HG02588 (cell line): ENCODE results near the gene WASF2.
"Not testable (repeated sequence)": the region's sequence is repeated elsewhere in the genome, so short reads cannot be mapped to it uniquely, and the experiment has no call there.

Experiments
- ATAC-seq: cut with Tn5 transposase; IDR thresholded peaks from one replicate; pipeline ENCODE4 v1.9.1; 2021; ENCODE audit warnings: mild to moderate bottlenecking, moderate library complexity; ENCODE audit not compliant: unreplicated experiment

WASF2 gene

GRCh38 chr1:27463916-27464315 is 26.1 kb downstream of the WASF2 start:
- not testable (repeated sequence) for ATAC-seq

DNA sequence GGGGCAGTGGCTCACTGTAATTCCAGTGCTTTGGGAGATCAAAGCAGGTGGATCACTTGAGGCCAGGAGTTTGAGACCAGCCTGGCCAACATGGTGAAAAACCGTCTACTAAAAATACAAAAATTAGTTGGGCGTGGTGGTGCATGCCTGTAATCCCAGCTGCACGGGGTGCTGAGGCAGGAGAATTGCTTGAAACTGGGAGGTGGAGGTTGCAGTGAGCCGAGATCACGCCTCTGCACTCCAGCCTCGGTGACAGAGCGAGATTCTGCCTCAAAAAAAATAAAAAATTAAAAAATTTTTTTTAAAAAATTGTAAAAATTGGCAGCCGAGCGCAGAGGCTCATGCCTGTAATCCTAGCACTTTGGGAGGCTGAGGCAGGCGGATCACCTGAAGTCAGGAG is 31.4 kb downstream of the WASF2 start:
- ATAC-seq: not testable (repeated sequence)

DNA sequence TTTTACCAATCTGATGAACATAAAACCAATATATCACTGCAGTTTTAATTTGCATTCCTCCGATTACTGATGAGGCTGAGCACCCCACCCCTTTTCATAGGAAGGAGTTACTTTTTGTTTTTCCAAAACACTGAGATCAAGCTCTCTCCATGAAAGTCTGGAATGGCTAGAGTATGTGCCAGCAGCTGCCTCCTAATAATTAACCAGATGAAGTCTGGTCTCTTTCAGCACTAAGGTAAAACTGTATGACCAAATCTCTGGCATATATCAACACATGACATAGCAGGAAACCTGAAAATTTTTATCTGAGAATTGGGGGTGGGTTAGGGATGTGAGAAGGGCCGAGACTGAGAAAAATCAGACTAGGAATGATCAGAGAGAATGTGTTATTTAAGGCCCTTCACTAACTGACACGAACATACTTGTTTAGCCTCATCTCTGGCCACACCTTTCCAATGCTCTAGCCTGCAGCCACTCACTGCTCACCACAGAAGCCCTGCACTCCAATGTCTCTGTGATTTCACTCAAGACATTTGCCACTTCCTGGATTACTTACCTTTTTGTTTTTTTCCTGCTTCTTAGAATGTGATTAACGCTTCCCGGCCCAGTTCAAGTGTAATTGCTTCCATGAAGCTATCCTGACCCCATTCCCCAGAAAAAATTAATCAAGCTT is 34.7 kb downstream of the WASF2 start:
- ATAC-seq: no peak

- no peak for ATAC-seq
These were observed 35.4 kb downstream of the WASF2 start for GRCh38 chr1:27454610-27455009.

- no peak for ATAC-seq
These were observed 38.6 kb downstream of the WASF2 start for GRCh38 chr1:27451343-27451742.

DNA sequence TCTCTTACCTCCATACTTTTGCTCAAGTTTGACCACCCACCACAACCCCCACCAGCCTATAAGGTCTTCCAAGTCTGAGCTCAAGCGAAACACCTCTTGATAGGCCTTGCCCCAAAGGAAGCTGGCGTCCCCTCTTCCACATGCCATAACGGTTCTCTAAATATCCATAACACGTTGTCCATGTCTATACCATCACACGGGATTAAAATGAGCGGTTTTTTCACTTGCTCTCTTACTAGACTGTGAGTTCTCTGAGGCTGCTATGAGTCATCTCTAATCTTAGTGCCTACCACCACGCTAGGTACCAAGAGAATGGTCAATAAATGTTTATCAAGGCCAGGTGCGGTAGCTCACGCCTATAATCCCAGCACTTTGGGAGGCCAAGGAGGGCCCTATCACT is 41.0 kb downstream of the WASF2 start:
- ATAC-seq: no peak

- no peak for ATAC-seq
These were observed 42.1 kb downstream of the WASF2 start for GRCh38 chr1:27447883-27448282.

- ATAC-seq: no peak
These were observed 42.6 kb downstream of the WASF2 start for GRCh38 chr1:27447399-27447798.

- no peak for ATAC-seq
These were observed 43.4 kb downstream of the WASF2 start for GRCh38 chr1:27446496-27447020.

GRCh38 chr1:27445177-27445936 is 44.6 kb downstream of the WASF2 start:
- no peak for ATAC-seq

DNA sequence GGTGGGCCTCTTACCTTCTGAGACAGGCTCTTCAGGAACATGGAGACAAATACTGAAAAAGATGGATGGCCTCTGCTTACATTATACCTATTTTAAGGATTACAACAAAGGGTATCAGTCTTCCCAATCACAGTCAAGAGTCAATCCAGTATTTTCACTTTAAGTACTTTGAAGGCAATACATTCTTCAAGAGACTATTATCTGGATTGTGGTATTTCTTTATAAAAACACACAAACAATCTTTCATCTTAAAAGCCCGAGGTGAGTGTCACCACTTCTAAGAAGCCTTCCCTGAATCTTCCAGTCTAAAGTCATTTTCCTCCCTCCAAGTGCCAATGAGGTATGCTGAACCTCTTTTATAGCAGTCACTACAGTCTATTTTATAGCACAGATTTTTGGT is 45.3 kb downstream of the WASF2 start:
- ATAC-seq: no peak

DNA sequence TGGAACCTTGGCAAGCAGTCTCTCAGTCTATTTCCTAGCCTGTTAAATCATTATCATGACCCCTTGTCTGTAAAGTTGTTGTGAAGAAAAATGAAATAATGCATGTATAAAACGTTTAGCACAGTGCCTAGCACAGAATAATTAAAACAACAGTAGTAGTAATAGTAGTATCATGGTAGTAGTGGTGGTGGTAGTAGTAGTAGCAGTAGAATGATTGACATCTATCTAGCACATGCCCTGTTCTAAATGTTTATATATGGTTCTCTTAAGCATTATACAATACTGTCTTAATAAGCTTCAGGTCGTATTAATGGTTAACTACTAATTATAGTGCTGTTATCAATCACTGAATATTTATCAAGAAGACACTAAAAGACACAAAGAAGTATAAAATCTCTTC is 50.8 kb downstream of the WASF2 start:
- no peak for ATAC-seq

DNA sequence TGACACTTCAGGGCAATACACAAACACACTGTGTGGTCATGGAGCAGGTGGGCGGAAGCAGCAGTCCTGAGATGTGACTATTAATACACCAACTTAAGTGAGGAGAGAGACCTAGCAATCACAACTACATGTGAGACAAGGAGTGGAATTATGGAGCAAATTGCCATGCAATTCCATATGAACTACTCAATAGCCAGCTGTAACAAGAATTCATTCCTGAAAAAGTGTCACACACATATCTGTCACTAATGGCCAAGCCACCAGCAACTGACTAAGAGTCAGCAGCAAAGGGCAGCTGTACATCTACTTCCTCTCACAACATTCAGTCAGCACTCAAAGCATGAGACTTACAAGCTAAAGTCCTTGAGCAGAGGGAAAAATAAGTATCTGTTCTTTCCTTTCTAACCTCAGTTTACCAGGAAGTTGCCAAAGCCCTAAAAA is 51.3 kb downstream of the WASF2 start:
- no peak for ATAC-seq

- no peak for ATAC-seq
These were observed 53.5 kb downstream of the WASF2 start for GRCh38 chr1:27436204-27437159.

GRCh38 chr1:27435566-27436203 is 54.3 kb downstream of the WASF2 start:
- ATAC-seq: no peak

GRCh38 chr1:27433706-27434105 is 56.3 kb downstream of the WASF2 start:
- no peak for ATAC-seq

DNA sequence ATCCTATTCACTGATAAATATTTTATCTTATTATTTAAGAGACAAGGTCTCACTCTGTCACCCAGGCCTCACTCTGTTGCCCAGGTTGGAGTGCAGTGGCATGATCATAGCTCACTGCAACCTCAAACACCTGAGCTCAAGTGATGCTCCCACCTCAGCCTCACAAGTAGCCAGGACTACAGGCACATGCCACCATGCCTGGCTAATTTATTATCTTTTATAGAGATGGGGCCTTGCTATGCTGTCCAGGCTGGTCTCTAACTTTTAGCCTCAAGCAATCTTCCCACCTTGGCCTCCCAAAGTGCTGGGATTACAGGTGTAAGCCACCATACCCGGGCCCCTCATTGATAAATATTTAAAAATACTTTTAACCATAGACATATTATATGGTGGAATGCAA is 57.2 kb downstream of the WASF2 start:
- ATAC-seq: not testable (repeated sequence)

DNA sequence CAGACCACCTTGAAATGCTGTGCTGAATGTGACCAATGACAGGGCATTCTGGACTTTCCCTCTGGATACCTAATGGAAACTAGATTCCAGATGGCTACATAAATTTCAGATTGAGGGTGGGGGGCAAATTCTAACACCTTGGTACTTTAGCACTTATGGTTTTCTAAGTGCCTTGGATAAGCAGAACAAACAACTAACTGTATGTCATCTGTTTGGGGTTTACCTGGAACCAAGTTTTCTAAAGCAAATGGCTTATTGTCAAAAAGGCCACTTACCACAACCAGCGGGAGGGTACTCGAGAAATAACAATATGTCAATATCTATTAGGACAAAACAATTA is 58.4 kb downstream of the WASF2 start:
- ATAC-seq: no peak

- no peak for ATAC-seq
These were observed 58.9 kb downstream of the WASF2 start for GRCh38 chr1:27430903-27431600.

DNA sequence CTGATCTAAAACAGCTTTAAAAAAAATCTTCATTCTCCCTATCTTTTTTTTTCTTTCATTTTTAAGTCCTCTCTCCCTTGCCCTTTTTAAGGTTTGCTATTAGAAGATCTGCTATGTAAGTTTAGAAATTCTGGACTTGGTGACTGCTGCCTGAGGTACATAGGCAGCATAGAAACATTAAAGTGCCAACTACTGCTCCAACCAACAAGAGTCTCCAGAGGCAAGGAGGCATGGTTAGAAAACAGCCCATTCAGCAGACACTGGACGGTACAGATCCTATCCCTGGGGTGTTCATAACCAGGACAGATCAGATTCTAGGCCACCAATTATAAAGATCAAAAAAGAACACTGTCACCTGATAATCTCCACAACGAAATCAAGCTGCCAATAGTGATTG is 60.9 kb downstream of the WASF2 start:
- ATAC-seq: no peak
